Measurements from ENCODE around the gene FYB1. TPM values are rescaled to one million over a fixed set of nuclear protein-coding genes. Genes with fewer than 3 reads are reported as not detected.

FYB1 gene
- total RNA-seq, 1 experiment from 2014 or later = not detected

- Histone ChIP-seq H4K20me1 (ENCODE audit: control insufficient read depth, insufficient read depth, insufficient read length) (no peaks in the 10 kb centered on the region), H3K56ac (ENCODE audit: insufficient read length, low read depth, low read length) (no peak overlapping the region), H3K14ac (ENCODE audit: insufficient read depth, low read length) (no peak overlapping the region), H2BK120ac (ENCODE audit: low read depth, low read length, poor library complexity, severe bottlenecking) (no peak overlapping the region), H3K23ac (ENCODE audit: insufficient read length, low read depth, low read length) (no peak overlapping the region), H2BK12ac (ENCODE audit: insufficient read length, low read depth, low read length) (no peak overlapping the region), H2BK5ac (ENCODE audit: insufficient read length, low read length) (no peak overlapping the region), H3K27me3 (ENCODE audit: insufficient read depth, low read length) (no peaks in the 10 kb centered on the region), H3K79me2 (ENCODE audit: insufficient read depth, low read length) (no peaks in the 10 kb centered on the region), H2BK20ac (ENCODE audit: low read depth, low read length, poor library complexity, severe bottlenecking) (no peak overlapping the region), H4K91ac (ENCODE audit: insufficient read length, low read depth, low read length) (no peak overlapping the region), H4K8ac (replicated peaks; ENCODE audit: insufficient read length, low read depth, low read length) (no peak overlapping the region), H2BK15ac (ENCODE audit: low read depth, low read length) (no peak overlapping the region), H3K4me1 (ENCODE audit: insufficient read depth, low read length) (no peaks in the 10 kb centered on the region), H3K27ac (ENCODE audit: insufficient read length, low read depth, low read length) (no peak overlapping the region), H3K9me3 (ENCODE audit: control insufficient read depth, low read depth, low read length) (no peaks in the 10 kb centered on the region), H4K5ac (ENCODE audit: insufficient read length, low read depth, low read length) (no peak overlapping the region), H3K79me1 (ENCODE audit: insufficient read depth, low read depth, low read length, poor library complexity, severe bottlenecking) (no peaks in the 10 kb centered on the region), H3T11ph (ENCODE audit: low read length) (no peak overlapping the region), H3K4me2 (ENCODE audit: insufficient read depth, insufficient read length, low read length) (no peak overlapping the region), H3K9ac (ENCODE audit: extremely low read depth, insufficient read length, low read length) (no peak overlapping the region), H3K4ac (ENCODE audit: low read depth, low read length) (no peak overlapping the region), H3K18ac (ENCODE audit: insufficient read length, low read depth, low read length) (no peak overlapping the region), H3K23me2 (ENCODE audit: insufficient read length, low read depth, low read length, poor library complexity, severe bottlenecking) (no peaks in the 10 kb centered on the region), H2AFZ (ENCODE audit: low read length) (no peak overlapping the region), H2AK5ac (ENCODE audit: insufficient read length, low read length) (no peak overlapping the region)
- no peaks in the 10 kb centered on the region for H3K9me3 Mint-ChIP-seq
- no peaks in the 10 kb centered on the region for H3K36me3 Mint-ChIP-seq (ENCODE audit: insufficient read depth in 1 of 3, low read depth in 3 of 3)
- no peak overlapping the region for H3K4me3 Mint-ChIP-seq
- TF ChIP-seq CTCF (conservative IDR thresholded peaks at IDR 0.05) = no peak
- no peaks in the 10 kb centered on the region; the same call in 1 of the 2 replicates for H3K27me3 Mint-ChIP-seq (ENCODE audit: low read depth)
- H3K27ac Mint-ChIP-seq = no peak overlapping the region
- DNase-seq = no peak
- H3K4me1 Mint-ChIP-seq = no peaks in the 10 kb centered on the region
Measured at GRCh38 chr5:39254671-39255070, 35.3 kb upstream of the FYB1 start.

Data from H9 (cell line).